ENCODE measurements around the gene MCF2L.
"Not testable (repeated sequence)": the region's sequence is repeated elsewhere in the genome, so short reads cannot be mapped to it uniquely, and the experiment has no call there.

Gene MCF2L

DNA sequence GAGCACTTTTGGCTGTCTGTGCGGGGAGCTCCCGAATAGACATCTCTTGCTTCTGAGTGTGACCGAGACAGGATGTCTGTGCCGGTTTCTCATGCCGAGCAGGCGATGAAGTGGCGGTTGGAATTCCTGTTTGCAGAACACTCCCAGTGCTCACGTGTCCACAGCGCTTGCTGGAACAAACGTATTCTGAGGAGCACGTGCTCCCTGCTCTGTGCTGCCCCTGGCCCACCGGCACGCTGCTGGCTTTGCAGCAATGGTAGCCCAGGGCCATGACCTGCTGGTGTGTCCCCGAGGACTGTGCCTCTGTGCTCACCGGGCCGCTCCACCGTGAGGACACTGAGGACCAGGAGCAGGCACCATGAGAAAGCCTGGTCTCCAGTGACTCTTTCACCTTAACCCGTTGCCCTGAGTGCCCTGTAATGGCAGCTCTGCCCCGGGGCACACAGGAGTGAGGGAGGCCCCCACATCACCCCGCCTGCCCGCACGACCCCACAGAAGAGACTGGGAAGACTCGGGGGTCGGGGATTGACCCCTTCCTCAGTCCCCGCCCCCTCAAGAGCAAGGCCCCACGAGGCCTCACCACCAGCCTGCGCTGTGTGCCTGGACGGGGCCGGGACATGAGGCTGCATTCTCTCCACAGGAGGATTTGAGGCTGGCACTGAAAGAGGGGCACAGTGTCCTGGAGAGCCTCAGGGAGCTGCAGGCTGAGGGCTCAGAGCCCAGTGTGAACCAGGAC is 96.6 kb downstream of the MCF2L start:
- DNase-seq (ENCODE audit: low read depth) = no peak

DNA sequence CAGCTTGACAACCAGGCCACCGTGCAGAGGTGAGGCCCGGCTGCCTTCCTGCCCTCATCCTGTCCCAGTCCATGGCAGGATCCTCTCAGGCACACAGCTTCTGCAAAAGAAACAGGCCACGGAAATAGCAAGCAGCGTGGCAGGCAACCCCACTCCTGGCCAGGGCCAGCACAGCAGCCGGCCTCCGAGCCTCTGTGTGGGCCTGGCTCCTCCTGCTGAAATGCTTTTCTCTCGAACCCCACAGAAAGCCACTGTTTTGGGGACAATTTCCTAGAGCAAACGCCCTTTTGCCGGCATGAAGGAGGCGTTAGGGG is 97.1 kb downstream of the MCF2L start:
- DNase-seq (ENCODE audit: low read depth) = no peak

DNA sequence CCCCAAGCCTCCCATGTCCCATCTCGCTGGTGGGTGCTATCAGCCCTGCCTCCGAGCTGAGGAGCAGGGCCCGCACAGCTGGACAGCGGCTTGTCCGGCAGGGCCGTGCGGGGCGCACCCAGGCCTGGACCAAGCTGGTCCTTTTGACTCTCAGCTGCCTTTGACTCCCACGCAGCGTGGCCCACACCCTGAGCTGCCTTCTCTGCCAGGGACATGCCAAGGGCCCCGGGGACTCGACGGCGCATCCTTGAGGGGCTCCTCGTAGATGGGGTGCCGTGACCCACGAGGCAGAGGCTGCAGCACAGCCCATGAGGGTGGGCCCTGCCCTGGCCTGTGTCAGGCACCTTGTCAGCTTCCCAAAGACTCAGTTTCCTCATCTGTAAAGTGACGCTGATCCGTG is 97.7 kb downstream of the MCF2L start:
- DNase-seq (ENCODE audit: low read depth) = no peak

DNA sequence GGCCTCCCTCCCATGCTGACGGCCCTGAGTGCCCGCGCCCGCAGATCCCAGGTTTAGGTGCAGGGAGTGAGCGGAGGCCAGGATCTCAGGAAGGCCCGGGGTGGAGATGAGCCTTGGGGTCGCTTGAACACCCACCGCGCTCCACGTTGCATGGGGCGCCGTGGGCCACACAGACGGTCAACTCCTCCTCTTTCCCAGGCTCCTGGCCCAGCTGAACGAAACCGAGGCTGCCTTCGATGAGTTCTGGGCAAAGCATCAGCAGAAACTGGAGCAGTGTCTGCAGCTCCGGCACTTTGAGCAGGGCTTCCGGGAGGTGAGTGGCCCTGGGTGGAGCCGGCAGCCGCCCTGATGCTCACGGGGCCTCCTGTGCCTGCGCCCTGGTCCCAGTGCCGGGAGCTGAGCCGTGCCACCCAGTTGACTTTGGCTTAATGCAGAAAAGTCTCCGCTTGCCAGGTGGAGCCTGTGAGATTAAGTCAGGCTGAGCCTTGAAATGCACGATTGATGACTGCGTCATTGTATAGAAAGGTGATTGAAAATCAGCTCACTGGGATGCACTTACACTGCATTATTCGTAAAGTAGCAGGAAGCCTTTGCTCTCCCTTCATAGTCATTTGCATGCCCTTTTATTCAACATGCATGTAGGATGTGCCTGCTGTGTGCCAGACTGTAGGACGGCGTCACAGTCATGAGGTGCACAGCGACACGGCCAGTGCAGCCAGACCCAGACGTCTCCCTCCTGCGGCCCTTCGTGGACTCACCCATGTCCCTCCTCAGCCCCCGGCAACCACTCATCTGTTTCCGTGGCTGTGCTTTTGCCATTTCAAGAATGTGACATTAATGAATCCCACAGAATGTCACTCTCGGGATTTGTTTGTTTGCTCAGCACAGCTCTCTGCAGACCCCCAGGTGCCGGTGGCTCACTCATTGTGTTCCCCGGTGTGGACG is 101.1 kb downstream of the MCF2L start:
- no peak for DNase-seq (ENCODE audit: low read depth)

DNA sequence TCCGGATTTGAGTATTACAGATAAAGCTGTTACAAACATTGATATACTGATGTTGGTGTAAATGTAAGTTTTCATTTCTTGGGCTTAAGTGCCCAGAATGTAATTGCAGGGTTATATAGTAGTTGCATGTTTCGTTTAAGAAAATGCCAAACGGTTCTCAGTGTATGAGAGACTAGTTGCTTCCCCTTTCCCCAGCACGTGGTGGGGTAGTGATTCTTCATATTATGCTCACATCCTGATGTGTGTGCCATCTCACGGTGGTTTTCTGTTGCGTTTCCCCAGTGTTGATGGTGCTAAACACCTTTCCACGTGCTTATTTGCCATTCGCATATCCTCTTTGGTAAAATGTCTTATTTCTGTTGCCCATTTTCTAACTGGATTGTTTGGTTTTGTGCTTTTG is 101.8 kb downstream of the MCF2L start:
- DNase-seq (ENCODE audit: low read depth) = no peak

DNA sequence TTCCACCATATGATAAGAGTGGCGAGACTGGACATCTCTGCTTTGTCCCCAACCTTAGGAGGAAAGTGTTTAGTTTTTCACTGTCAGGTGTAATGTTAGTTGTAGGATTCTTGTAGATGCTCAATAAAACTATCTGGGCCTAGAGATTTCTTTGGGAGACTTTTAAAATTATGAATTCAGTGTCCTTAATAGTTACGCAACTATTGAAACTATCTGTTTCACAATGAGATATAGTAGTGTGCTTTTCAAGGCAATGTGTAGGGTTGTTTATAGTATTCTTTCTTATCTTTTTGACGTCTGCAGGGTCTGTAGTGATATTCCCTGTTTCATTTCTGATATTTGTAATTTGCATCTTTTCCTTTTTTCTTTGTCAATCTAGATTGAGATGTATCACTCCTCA is 103.4 kb downstream of the MCF2L start:
- no peak for DNase-seq (ENCODE audit: low read depth)

DNA sequence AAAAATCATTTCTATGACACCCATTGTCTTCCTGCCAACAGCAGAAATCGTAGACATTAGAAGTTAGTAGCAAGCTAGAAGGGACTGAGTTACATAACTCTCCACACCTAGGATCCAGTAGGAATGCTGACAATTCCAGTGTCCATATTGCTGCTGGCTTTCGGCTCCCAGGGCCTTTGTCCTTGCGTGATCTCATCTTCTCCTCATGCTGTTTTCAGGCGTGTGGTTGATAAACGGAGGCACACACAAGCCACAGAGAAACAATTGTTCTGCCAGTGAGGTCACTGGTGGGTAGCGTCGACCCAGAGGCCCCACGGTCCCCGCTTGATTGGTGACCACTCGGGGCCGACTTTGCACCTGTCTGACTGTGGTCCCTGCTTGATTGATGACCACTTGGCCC is 104.9 kb downstream of the MCF2L start:
- no peak for DNase-seq (ENCODE audit: low read depth)

DNA sequence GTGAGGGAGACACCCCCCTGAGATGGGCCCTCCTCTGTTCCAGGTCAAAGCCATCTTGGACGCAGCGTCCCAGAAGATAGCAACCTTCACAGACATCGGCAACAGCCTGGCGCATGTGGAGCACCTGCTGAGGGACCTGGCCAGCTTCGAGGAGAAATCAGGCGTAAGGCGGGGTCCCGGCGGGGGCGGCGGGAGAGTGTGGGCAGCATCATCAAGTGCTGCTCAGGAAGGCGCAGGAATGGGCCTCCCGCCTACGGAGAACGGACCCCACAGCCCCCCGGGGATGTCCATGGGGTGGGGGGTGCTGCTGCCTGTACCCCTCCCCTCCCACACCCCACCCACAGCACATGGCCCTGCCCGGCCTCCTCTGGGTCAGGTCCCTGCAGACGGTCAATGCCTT is 105.4 kb downstream of the MCF2L start:
- DNase-seq (ENCODE audit: low read depth) = no peak

DNA sequence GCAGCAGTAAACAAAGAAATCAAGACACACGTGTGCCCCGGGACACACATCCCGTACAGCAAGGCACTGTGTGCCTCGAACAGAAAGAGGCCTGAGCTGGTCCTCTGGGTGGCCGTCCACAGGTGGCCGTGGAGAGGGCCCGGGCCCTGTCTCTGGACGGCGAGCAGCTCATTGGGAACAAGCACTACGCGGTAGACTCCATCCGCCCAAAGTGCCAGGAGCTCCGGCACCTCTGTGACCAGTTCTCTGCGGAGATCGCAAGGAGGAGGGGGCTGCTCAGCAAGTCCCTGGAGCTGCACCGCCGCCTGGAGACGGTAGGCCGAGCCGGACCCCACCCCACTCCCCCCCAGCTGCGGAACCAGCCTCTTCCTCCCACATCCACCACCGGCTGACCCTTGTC is 105.9 kb downstream of the MCF2L start:
- DNase-seq (ENCODE audit: low read depth) = no peak

DNA sequence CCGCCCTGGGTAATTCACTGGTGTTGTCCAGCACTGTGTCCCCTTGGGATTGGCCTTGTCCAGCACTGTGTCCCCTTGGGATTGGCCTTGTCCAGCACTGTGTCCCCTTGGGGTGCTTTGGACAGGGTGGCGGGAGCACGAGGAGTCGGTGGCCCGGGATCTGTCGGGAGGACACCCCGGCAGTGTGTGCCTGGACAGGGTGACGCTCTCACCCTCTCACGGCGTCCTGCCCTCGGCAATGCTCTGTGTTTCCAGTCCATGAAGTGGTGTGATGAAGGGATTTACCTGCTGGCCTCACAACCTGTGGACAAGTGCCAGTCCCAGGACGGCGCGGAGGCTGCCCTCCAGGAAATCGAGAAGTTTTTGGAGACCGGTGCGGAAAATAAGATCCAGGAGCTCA is 106.7 kb downstream of the MCF2L start:
- DNase-seq (ENCODE audit: low read depth) = no peak

DNA sequence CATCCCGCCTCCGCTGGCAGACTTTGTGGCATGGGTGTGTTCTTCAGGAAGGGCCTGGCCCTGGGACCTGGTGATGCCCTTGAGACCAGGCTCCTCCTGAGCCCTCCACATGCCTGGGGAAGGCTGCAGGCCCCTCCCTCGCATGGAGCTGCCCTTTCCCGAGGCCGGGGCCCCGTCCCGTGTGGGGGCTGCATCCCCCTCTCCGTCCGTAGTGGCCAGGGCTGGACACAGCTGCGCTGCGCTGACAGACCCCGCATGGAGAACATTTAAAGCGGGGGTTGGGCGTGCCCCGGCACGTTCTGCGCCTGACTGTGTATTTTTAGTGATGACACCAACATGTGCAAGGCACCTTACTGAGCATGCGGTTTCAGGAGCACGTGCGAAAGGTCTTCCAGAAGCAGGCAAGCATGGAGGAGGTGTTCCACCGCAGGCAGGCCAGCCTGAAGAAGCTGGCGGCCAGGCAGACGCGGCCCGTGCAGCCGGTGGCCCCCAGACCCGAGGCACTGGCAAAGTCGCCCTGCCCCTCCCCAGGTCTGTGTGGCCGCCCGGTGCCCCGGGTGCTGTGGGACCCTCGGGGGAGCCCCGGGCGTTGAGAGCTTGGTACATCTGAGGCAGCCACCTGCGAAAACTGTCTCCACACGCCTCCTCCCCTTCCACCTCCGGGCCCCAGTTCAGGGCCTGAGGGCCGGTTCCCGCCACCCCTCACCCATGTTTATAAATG is 107.8 kb downstream of the MCF2L start:
- DNase-seq (ENCODE audit: low read depth) = no peak

DNA sequence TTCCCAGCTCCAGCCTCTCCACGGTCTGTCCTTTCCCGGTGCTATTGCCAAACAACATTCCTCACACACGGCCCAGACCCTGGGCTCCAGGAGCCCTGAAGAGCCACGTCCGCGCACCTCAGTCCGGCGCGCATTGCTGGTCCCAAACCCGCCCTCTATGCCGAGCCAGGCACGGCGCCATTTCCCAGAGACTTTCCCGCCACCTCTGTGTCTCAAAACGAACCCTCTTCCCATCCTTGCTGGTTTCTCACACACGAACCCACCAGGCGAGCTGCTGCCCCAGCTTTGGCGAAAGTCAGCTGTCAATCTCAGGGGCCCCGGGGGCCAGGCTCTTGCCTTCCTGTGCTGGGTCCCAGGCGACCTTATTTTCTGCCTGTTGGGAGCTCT is 108.5 kb downstream of the MCF2L start:
- DNase-seq (ENCODE audit: low read depth) = no peak

DNA sequence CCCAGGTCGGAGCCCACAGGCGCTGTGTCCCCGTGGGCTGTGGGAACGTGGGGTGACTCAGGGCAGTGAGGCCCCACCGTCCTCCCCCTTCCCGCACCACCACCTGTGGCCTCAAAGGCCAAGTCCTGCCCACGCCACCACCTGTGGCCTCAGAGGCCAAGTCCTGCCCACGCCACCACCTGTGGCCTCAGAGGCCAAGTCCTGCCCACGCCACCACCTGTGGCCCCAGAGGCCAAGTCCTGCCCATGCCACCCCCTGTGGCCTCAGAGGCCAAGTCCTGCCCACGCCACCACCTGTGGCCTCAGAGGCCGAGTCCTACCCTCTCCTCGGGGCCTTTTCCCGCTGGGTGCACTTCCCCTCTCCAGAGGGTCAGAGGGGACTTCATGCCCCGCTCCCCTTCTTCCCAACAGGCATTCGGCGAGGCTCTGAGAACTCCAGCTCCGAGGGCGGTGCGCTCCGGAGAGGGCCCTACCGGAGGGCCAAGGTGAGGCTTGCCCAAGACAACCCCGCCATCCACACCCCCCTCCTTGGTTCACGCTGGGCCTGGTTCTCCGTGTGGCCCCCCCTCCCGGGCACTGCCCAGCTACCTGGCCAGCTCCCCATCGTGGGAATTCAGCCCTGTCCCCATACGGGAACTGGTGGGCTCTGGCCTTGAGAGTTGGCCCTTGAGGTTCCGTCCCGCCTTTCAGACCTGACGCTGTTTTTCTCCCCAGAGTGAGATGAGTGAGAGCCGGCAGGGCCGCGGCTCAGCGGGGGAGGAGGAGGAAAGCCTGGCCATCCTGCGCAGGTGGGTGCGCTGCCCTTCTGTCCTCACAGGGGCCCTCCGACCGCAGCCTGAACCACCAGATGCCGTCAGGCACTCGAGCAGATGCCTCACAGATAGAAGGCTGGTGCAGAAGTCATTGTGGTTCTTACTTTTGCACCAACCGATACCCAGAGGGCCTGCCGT is 109.2 kb downstream of the MCF2L start:
- DNase-seq (ENCODE audit: low read depth) = no peak

DNA sequence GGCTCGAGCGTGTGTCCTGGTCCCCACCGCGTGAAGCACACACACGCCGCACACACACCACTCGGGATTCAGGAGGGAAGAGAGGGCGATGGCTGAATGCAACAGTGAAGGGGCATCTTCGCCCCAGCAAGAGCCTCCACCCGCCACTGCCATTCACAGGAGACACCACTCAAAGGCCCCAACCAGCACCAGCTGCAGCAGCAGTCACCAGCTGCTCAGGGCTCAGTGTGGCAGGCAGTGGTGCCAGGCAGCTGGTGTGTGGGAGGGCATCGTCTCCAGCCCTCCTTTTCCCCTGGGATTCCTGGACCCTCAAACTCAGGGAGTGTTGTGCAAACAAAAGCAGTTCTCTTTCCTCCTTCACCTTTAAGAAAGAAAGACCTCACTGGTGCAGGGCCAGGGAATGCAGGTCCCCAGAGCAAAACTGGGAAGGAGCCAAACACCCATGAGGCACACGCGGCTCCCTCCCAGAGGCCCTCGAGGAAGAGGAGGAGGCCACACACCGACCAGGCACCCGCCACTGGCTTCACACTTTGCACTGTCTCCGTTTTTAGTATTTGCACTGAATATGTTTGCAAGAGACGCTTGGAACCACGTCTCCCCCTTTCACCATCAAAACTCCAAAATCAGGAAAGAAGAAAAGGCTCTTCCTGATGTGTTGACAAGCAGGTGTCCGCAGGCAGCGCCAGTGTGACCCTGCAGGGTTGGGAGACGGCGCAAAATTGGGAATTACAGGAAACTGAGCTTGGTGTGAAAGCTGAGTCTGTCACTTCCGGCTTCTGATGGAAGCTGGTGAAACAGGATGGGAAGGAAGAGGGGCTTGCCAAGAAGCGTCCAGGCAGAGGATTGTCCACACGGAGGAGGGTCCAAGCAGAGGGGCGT is 110.1 kb downstream of the MCF2L start:
- DNase-seq (ENCODE audit: low read depth) = no peak

DNA sequence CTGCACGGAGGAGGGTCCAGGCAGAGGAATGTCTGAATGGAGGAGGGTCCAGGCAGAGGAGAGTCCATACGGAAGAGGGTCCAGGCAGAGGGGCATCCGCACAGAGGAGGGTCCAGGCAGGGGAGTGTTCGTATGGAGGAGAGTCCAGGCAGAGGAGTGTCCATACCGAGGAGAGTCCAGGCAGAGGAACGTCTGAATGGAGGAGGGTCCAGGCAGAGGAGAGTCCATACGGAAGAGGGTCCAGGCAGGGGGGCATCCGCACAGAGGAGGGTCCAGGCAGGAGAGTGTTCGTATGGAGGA is 110.7 kb downstream of the MCF2L start:
- not testable (repeated sequence) for DNase-seq (ENCODE audit: low read depth)

DNA sequence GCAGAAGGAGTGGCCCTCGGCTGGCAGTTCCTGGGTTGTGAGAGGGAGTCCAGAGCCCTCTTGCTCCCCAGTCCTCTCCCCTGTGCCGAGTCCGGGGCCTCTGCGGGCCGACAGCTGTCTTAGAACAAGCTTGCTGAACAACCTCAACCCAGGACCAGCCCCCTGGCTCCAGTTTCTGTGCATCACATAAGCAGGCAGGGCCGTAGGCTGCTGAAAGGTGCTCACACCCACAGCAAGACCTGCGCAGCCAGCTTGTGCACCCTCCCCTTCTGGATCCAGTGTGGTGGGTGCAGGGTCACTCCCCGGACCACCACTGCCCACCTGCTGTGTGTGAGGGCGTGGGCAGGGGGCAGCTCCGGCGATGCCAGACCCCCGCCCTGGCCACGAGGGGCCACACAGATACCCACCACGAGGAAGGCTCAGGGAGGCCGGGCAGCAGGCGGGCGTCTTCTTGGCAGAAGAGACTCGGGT is 111.4 kb downstream of the MCF2L start:
- no peak for DNase-seq (ENCODE audit: low read depth)

DNA sequence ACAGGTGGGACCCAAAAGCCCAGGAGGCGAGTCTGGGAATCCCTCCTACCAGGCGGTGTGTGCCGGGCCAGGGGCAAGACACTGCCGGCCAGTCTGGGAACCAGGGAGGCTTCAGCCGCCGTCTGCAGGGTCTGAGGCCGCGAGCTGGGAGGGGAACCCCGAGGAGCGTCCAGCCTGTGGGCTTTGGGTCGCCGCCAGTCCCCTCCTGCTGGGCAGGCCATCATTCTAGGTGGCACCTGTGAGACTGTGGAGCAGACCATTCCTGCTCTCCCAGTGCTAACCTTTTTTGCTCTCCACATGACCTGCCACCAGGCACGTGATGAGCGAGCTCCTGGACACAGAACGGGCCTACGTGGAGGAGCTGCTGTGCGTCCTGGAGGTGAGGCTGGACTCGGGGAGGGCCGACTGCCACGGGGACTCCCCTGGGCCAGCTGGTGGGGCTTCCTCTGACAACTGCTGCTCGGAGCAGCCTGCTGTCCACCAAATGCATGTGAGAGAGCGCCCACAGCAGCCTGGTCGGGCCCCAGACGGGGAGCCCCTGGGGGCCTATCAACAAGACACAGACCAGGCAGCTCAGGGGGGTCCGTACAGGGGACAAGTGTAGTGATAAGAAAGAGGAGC is 112.0 kb downstream of the MCF2L start:
- DNase-seq (ENCODE audit: low read depth) = no peak

DNA sequence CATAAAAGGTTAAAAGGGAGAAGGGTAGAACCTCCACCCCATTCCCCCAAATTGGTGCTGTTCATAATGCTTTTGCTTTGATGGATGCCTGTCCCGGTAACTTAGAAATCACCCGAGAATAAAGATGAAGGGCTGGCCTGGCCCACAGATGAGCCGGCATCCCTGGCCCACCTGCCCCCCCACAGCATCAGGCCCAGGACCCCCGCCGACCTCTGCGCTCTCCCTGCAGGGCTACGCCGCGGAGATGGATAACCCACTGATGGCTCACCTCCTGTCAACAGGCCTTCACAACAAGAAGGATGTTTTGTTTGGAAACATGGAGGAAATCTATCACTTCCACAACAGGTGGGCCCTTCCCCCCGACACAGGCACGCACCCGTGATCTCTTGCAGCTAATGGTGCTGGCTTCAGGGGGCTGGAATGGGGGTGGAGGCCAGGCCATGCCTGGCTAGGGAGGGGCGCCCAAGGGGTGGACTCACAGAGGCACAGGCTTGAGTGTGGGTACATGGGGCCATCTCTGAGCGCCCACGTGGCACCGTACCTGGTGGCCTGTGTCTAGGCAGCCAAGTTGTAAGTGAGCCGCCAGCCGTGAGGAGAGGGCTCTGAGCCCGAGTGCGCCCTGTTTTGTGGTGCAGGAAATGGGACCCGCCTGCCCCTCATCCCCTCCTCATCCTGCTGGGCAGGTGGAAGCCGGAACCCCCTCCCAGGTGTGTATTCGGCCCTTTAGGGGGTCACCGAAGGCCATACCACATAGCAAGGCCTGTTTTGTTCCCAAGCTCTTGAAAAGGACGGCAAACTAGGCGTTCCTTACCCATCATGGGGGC is 113.4 kb downstream of the MCF2L start:
- no peak for DNase-seq (ENCODE audit: low read depth)

DNA sequence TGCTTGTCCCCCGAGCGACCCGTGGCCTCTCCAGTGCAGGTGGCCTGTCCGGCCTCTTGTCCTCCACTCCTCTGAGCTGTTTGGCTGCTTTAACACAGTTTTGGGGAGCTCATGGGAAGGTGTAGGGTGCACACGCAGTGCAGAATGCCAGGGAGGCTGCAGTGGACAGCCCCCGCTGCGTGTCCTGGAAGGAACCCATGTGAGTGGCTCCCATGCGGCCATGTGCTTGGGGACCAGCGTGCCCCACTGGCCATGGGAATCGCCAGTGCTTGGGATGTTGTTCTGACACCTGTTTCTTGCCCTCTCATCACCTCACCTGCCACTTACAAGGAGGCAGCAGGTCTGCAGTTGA is 114.0 kb downstream of the MCF2L start:
- DNase-seq (ENCODE audit: low read depth) = no peak

All from HS-27A (cell line).